GM12892 (cell line): ENCODE data around the gene RASGRP2.

Experiments used
- POLR2A ChIP-seq: IDR thresholded peaks from 2 replicates; pipeline ENCODE4 v1.6.1; 2011; ENCODE audit warnings: low read depth, low read length, control low read depth
- POLR2AphosphoS5 ChIP-seq: IDR thresholded peaks from 2 replicates; pipeline ENCODE4 v1.6.1; 2011; ENCODE audit warnings: low read depth, low read length, control low read depth

DNA sequence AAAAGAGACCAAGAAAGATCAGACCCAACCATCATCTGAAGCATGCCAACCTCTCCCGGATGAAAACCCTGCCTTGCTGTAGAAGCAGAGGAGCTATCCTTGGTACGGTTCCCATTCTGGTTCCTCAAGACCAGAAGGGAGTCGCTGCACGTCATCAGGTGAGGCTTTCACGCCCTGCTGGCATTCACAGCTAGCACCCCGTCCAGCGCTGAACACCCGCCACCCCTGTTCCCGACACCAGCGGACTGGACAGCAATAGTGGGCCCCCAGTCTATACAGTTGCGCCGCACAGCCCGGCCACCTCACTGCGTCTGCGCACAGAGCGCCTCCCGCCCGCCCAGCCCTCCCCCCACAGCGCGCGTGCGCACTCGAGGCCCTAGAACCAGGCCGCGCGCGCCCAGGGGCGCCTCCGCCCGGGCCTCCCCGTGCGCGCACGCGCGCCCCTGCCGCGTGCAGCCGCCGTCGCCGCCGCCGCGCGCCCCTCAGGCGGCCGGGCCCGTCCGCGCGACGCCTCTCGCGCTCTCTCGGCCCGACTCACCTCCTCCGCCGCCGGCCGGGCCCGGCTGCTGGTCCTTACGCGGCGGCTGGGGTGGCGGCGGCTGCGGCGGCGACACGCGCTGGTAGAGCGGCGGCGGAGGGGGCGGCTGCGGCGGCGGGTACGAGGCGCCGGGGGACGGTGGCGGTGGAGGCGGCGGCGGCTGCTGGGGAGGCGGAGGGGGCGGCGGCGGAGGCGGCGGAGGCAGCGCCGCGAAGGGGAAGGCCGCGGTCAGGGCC is 33.7 kb upstream of the RASGRP2 start:
- TF ChIP-seq POLR2A (peak; percentile 63; the same call in 1 of the 2 replicates), POLR2AphosphoS5 (peak; percentile 71; the same call in 1 of the 2 replicates)
